DND-41 (cell line): ENCODE measurements around the gene HOXC10.

Experiments
- EZH2 ChIP-seq: IDR thresholded peaks from 3 replicates; pipeline ENCODE4 v1.6.1; 2012; ENCODE audit warnings: borderline replicate concordance, low read depth, mild to moderate bottlenecking, moderate library complexity, low read length, inconsistent platforms; ENCODE audit not compliant: severe bottlenecking
- TF ChIP-seq, protein P1 (sequence below): IDR thresholded peaks from 2 replicates; pipeline ENCODE4 v1.5.1; 2012; ENCODE audit warnings: borderline replicate concordance, low read length, moderate library complexity, mild to moderate bottlenecking; ENCODE audit not compliant: poor library complexity, severe bottlenecking; ENCODE audit errors: extremely low read depth

DNA sequence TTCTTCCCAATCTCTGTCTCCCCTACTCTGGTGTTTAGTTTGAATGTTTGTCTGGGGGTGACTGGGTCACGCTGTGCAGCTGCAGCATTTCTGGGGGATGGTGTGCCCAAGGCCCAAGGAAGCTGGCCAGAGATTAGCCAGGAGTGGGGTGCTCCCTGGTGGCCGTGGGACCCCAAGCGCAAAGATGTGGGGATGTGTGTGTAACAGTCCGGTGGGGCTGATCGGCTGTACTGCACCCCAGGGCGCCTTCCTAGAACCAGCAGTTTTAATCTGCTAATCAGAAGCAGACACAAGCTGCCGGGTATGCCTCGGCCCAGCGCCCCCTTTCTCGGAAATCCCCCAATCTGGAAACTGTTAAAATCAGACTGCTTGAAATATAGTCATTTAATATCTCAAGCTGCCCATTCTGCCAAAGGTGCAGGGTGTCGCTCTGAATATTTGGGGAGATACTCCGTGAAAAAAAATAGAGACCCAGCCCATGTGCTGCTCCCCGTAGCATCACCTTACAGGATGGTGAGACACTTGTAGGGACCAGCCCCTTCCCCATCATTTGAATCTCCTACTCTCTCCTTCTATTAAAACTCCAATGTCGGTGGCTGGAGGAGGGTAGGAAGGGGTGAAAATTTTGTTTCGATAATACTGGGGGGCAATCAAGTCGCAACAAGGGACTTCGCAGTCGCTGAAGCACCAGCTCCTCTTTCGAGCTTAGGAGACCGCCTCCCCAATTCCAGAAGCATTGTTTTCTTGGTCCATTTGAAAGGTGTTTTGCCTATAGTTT lies 19.3 kb downstream of the HOXC10 start:
- no peak for TF ChIP-seq EZH2
- TF ChIP-seq, protein P1, sequence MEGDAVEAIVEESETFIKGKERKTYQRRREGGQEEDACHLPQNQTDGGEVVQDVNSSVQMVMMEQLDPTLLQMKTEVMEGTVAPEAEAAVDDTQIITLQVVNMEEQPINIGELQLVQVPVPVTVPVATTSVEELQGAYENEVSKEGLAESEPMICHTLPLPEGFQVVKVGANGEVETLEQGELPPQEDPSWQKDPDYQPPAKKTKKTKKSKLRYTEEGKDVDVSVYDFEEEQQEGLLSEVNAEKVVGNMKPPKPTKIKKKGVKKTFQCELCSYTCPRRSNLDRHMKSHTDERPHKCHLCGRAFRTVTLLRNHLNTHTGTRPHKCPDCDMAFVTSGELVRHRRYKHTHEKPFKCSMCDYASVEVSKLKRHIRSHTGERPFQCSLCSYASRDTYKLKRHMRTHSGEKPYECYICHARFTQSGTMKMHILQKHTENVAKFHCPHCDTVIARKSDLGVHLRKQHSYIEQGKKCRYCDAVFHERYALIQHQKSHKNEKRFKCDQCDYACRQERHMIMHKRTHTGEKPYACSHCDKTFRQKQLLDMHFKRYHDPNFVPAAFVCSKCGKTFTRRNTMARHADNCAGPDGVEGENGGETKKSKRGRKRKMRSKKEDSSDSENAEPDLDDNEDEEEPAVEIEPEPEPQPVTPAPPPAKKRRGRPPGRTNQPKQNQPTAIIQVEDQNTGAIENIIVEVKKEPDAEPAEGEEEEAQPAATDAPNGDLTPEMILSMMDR, result peak; percentile 18
